Ishikawa (cell line): ENCODE results near the gene APPL2.

Experiments used
- CEBPB ChIP-seq: IDR thresholded peaks from 2 replicates; pipeline ENCODE4 v1.6.1; 2012
- CREB1 ChIP-seq: IDR thresholded peaks from 2 replicates; pipeline ENCODE4 v1.6.1; 2012; ENCODE audit warnings: low read depth
- EP300 ChIP-seq: IDR thresholded peaks from 2 replicates; pipeline ENCODE4 v1.6.1; 2012; ENCODE audit warnings: borderline replicate concordance
- FOXM1 ChIP-seq: IDR thresholded peaks from 2 replicates; pipeline ENCODE4 v1.6.1; 2012; ENCODE audit warnings: low read depth, borderline replicate concordance
- RAD21 ChIP-seq: IDR thresholded peaks from 2 replicates; pipeline ENCODE4 v1.6.1; 2012; ENCODE audit warnings: low read depth
- TAF1 ChIP-seq: IDR thresholded peaks from 2 replicates; pipeline ENCODE4 v1.6.1; 2012; ENCODE audit warnings: low read depth, mild to moderate bottlenecking
- TEAD4 ChIP-seq: IDR thresholded peaks from 2 replicates; pipeline ENCODE4 v1.6.1; 2012
- YY1 ChIP-seq: IDR thresholded peaks from 2 replicates; pipeline ENCODE4 v1.6.1; 2012; ENCODE audit warnings: low read depth
- TF ChIP-seq, protein P1 (sequence below): IDR thresholded peaks from 2 replicates; pipeline ENCODE4 v1.6.1; 2012; ENCODE audit warnings: low read depth, mild to moderate bottlenecking

DNA sequence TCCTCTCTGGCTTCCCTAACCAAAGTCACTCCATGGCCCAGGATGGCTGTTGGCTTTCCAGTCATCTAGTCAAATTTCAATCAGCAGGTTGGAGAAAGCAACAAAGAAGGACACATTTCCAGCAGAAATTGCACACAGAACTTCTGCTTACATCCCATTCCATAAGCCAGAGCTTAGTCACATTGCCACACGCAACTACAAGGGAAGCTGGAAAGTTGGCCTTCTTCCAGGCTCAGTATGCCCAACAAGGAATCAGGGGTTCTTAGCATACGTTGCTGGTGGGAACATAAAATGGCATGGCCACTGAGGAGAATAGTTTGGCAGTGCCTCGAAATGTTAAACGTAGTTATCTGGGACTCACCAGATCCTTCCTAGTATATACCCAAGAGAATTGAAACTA is 9.3 kb upstream of the APPL2 start:
- TF ChIP-seq RAD21: no peak
- TF ChIP-seq CEBPB: no peak
- no peak for TF ChIP-seq TAF1
- TF ChIP-seq TEAD4: no peak
- no peak for TF ChIP-seq YY1
- TF ChIP-seq EP300: no peak
- TF ChIP-seq, protein P1, sequence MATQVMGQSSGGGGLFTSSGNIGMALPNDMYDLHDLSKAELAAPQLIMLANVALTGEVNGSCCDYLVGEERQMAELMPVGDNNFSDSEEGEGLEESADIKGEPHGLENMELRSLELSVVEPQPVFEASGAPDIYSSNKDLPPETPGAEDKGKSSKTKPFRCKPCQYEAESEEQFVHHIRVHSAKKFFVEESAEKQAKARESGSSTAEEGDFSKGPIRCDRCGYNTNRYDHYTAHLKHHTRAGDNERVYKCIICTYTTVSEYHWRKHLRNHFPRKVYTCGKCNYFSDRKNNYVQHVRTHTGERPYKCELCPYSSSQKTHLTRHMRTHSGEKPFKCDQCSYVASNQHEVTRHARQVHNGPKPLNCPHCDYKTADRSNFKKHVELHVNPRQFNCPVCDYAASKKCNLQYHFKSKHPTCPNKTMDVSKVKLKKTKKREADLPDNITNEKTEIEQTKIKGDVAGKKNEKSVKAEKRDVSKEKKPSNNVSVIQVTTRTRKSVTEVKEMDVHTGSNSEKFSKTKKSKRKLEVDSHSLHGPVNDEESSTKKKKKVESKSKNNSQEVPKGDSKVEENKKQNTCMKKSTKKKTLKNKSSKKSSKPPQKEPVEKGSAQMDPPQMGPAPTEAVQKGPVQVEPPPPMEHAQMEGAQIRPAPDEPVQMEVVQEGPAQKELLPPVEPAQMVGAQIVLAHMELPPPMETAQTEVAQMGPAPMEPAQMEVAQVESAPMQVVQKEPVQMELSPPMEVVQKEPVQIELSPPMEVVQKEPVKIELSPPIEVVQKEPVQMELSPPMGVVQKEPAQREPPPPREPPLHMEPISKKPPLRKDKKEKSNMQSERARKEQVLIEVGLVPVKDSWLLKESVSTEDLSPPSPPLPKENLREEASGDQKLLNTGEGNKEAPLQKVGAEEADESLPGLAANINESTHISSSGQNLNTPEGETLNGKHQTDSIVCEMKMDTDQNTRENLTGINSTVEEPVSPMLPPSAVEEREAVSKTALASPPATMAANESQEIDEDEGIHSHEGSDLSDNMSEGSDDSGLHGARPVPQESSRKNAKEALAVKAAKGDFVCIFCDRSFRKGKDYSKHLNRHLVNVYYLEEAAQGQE: no peak
- no peak for TF ChIP-seq CREB1
- no peak for TF ChIP-seq FOXM1
